PC-3 (cell line): ENCODE measurements around the gene TNP1. TPM values are rescaled to one million over a fixed set of nuclear protein-coding genes. Genes with fewer than 3 reads are reported as not detected.

Source experiments
- ATAC-seq: fragments of 200-7000 bp; cut with Tn5 transposase; 2 replicates; pipeline ENCODE4 v1.9.1; 2020; ENCODE audit warnings: mild to moderate bottlenecking, moderate library complexity
- BruUV-seq: library from RNA; stranded (reverse); fragments of 400-500 nt; replicated peaks from 2 replicates; lab custom pipeline; 2021; lab: Mats Ljungman, UMichigan
- CTCF ChIA-PET: fragments of 300-600 bp; sonication (Branson Sonifier 250); formaldehyde crosslinking; loops from one replicate; lab custom pipeline; 2022; ENCODE audit warnings: antibody characterized with exemption; lab: Charles Lee
- POLR2A ChIA-PET: fragments of 300-600 bp; sonication (Branson Sonifier 250); formaldehyde crosslinking; loops from one replicate; lab custom pipeline; 2022; ENCODE audit warnings: antibody characterized with exemption; ENCODE audit not compliant: unreplicated experiment; lab: Charles Lee
- DNase-seq: peaks from one replicate; pipeline ENCODE4 v3.0.0-alpha.2; 2015
- H2AFZ ChIP-seq: fragments of 300-600 bp; sonication (generic); 2 replicates; pipeline ENCODE4 v1.6.0; 2016; ENCODE audit warnings: antibody characterized with exemption, low read length
- H3F3A ChIP-seq: fragments of 300-600 bp; sonication (generic); one replicate; pipeline ENCODE4 v1.6.0; 2017; ENCODE audit warnings: antibody characterized with exemption, low read length, control low read depth, mild to moderate bottlenecking; ENCODE audit not compliant: unreplicated experiment
- H3K27ac ChIP-seq: fragments of 300-600 bp; sonication (generic); 2 replicates; pipeline ENCODE4 v1.5.1; 2016; ENCODE audit warnings: mild to moderate bottlenecking, low read length
- H3K27me3 ChIP-seq: fragments of 300-600 bp; sonication (generic); 2 replicates; pipeline ENCODE4 v1.6.1; 2016; ENCODE audit warnings: low read length, mixed read lengths
- H3K36me3 ChIP-seq: fragments of 300-600 bp; sonication (generic); 2 replicates; pipeline ENCODE4 v1.6.1; 2016; ENCODE audit warnings: low read depth, mixed run types, low read length, mixed read lengths
- H3K4me1 ChIP-seq: fragments of 300-600 bp; sonication (generic); 2 replicates; pipeline ENCODE4 v1.5.1; 2016; ENCODE audit warnings: low read length; ENCODE audit not compliant: insufficient read depth
- H3K4me2 ChIP-seq: fragments of 300-600 bp; sonication (generic); 2 replicates; pipeline ENCODE4 v1.6.0; 2016; ENCODE audit warnings: low read length
- H3K4me3 ChIP-seq: fragments of 300-600 bp; sonication (generic); 2 replicates; pipeline ENCODE4 v1.5.1; 2016; ENCODE audit warnings: mild to moderate bottlenecking, low read length, mixed read lengths
- H3K79me2 ChIP-seq: fragments of 300-600 bp; sonication (generic); 2 replicates; pipeline ENCODE4 v1.6.1; 2017; ENCODE audit warnings: low read length, mixed read lengths
- H3K9ac ChIP-seq: fragments of 300-600 bp; sonication (generic); 2 replicates; pipeline ENCODE4 v1.6.0; 2016; ENCODE audit warnings: mild to moderate bottlenecking, low read length
- H3K9me2 ChIP-seq: fragments of 300-600 bp; sonication (generic); replicated peaks from 2 replicates; pipeline ENCODE4 v1.6.1; 2016; ENCODE audit warnings: mixed run types, low read length, mixed read lengths
- H3K9me3 ChIP-seq: fragments of 300-600 bp; sonication (generic); 2 replicates; pipeline ENCODE4 v1.6.1; 2016; ENCODE audit warnings: low read length, mixed read lengths
- H4K20me1 ChIP-seq: fragments of 300-600 bp; sonication (generic); 2 replicates; pipeline ENCODE4 v1.6.1; 2016; ENCODE audit warnings: low read length, mixed read lengths
- CTCF ChIP-seq: fragments of 300-600 bp; sonication (generic); conservative IDR thresholded peaks from 2 replicates; pipeline ENCODE4 v1.5.1; 2017; ENCODE audit warnings: antibody characterized with exemption, low read depth, mild to moderate bottlenecking, low read length
- EZH2 ChIP-seq: fragments of 300-600 bp; sonication (generic); IDR thresholded peaks from one replicate; pipeline ENCODE4 v1.6.1; 2017; ENCODE audit warnings: antibody characterized with exemption, mild to moderate bottlenecking, low read length; ENCODE audit not compliant: unreplicated experiment
- EZH2phosphoT487 ChIP-seq: fragments of 300-600 bp; sonication (generic); IDR thresholded peaks from 2 replicates; pipeline ENCODE4 v1.6.1; 2018; ENCODE audit warnings: mild to moderate bottlenecking, antibody characterized with exemption, low read length, borderline replicate concordance
- intact Hi-C: fragments of 100-400 bp; cut with micrococcal nuclease; formaldehyde crosslinking; loops from 2 replicates; pipeline ENCODE4 v1.9.0; 2023
- total RNA-seq: library from RNA; depleted of rRNA; stranded (reverse); fragments of >200 nt; gene quantifications from 2 replicates; pipeline ENCODE4 v1.2.3, GENCODE V29; 2014

Gene TNP1
- total RNA-seq, 1 experiment from 2014 or later = not detected

GRCh38 chr2:216837740-216838139, 22.1 kb downstream of the TNP1 start:
- Histone ChIP-seq H3K4me2 (no peak overlapping the region), H3K36me3 (no peaks in the 10 kb centered on the region), H3K4me1 (no peaks in the 10 kb centered on the region), H3K9me2 (no peaks in the 10 kb centered on the region), H3K27ac (no peak overlapping the region), H3K4me3 (no peak overlapping the region), H3K9me3 (no peaks in the 10 kb centered on the region), H3K27me3 (peaks cover 27% of the 10 kb centered on the region; the same call in 1 of the 2 replicates), H2AFZ (no peak overlapping the region), H3K79me2 (no peaks in the 10 kb centered on the region), H3K9ac (no peak overlapping the region), H3F3A (no peaks in the 10 kb centered on the region), H4K20me1 (no peaks in the 10 kb centered on the region)
- no peak for TF ChIP-seq CTCF
- no peak for TF ChIP-seq EZH2
- TF ChIP-seq EZH2phosphoT487 = no peak
- CTCF ChIA-PET = no interaction called here
- DNase-seq = no peak
- BruUV-seq = no TSS peak
- no peak for ATAC-seq
- POLR2A ChIA-PET = no interaction called here
- intact Hi-C loops = no loop called here

GRCh38 chr2:216833061-216833460, 26.8 kb downstream of the TNP1 start:
- Histone ChIP-seq H3K9me2 (no peaks in the 10 kb centered on the region), H3K4me1 (no peaks in the 10 kb centered on the region), H3K79me2 (no peaks in the 10 kb centered on the region), H4K20me1 (no peaks in the 10 kb centered on the region), H3K9me3 (no peaks in the 10 kb centered on the region), H3K27ac (no peak overlapping the region), H3K4me2 (no peak overlapping the region), H3K4me3 (no peak overlapping the region), H3F3A (no peaks in the 10 kb centered on the region), H2AFZ (no peak overlapping the region), H3K36me3 (no peaks in the 10 kb centered on the region), H3K9ac (no peak overlapping the region), H3K27me3 (peaks cover 42% of the 10 kb centered on the region)
- ATAC-seq (no peak), DNase-seq (no peak)
- POLR2A ChIA-PET = no interaction called here
- TF ChIP-seq EZH2phosphoT487 = no peak
- no peak for TF ChIP-seq EZH2
- TF ChIP-seq CTCF = no peak
- CTCF ChIA-PET = no interaction called here
- no TSS peak for BruUV-seq
- intact Hi-C loops = no loop called here

- Histone ChIP-seq H3K36me3 (no peaks in the 10 kb centered on the region), H3K27ac (no peak overlapping the region), H3K79me2 (no peaks in the 10 kb centered on the region), H3K27me3 (peaks cover 61% of the 10 kb centered on the region), H3K9ac (no peak overlapping the region), H2AFZ (no peak overlapping the region), H4K20me1 (no peaks in the 10 kb centered on the region), H3F3A (no peaks in the 10 kb centered on the region), H3K4me2 (no peak overlapping the region), H3K9me3 (no peaks in the 10 kb centered on the region), H3K4me3 (no peak overlapping the region), H3K4me1 (no peaks in the 10 kb centered on the region), H3K9me2 (no peaks in the 10 kb centered on the region)
- BruUV-seq = no TSS peak
- ChIA-PET CTCF (no interaction called here), POLR2A (no interaction called here)
- DNase-seq = no peak
- intact Hi-C loops = no loop called here
- TF ChIP-seq CTCF (no peak), EZH2phosphoT487 (no peak), EZH2 (no peak)
- no peak for ATAC-seq
These were observed 29.5 kb downstream of the TNP1 start for GRCh38 chr2:216830346-216830745.
